ENCODE results near the gene BTBD9. TPM values are rescaled to one million over a fixed set of nuclear protein-coding genes. Genes with fewer than 3 reads are reported as not detected.

BTBD9 gene
- total and polyA plus RNA-seq, 2 of the 13 experiments (the other 11 are each of a cell fraction or from before 2014, with no cell fraction given) = 1.2 to 3.0 TPM

DNA sequence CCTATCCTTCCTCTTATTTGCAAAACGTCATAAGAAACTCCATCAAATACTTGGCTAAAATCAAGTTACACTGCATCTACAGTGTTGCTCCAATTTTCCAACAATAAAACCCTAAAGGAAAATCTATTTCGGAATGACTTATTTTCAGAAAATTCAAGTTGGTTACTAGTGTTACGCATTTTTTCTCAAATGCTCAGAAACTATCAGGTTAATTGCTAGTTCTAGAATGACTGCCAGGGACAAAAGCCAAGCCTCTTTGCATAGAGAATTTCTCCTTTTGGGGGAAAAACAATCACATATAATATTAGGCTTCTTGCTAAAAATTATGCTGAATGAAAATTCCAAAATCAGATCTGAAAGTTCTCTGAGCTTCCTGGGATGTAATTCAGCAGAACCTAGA, 210.2 kb downstream of the BTBD9 start:
- no peaks in the 10 kb centered on the region for H3K27me3 ChIP-seq (ENCODE audit: control insufficient read depth in 1 of 2, insufficient read depth in 2 of 2, low read length in 2 of 2)
- no peaks in the 10 kb centered on the region for H3K36me3 ChIP-seq (replicated peaks in 1 of 2; ENCODE audit: control insufficient read depth in 1 of 2, insufficient read depth in 2 of 2, low read length in 2 of 2)
- ATAC-seq = no peak
- no TSS peak for BruUV-seq (replicated peaks)
- in situ Hi-C loops (cut with HindIII; ENCODE audit: extremely low pct_ligation_motif_present, low pct_unique_long_range_greater_than_20kb) = no loop called here
- H3K9ac ChIP-seq (ENCODE audit: insufficient read depth, low read depth, low read length) = no peak overlapping the region
- intact Hi-C loops (cut with micrococcal nuclease; ENCODE audit: unreplicated experiment) = no loop called here
- CTCF ChIA-PET (ENCODE audit: low intra/inter-chr PET ratio, low total read pairs) = no interaction called here
- POLR2A ChIA-PET = no interaction called here
- H3K79me2 ChIP-seq (ENCODE audit: insufficient read depth, low read length) = no peaks in the 10 kb centered on the region
- H2AFZ ChIP-seq (ENCODE audit: low read length) = no peak overlapping the region
- H3K4me3 ChIP-seq (replicated peaks in 1 of 3; ENCODE audit: insufficient read depth in 1 of 3, low read depth in 2 of 3, low read length in 3 of 3) = no peak overlapping the region
- no peaks in the 10 kb centered on the region for H4K20me1 ChIP-seq (ENCODE audit: insufficient read depth, low read length)
- no peaks in the 10 kb centered on the region for H3K9me3 ChIP-seq (ENCODE audit: low read length)
- no peak for DNase-seq (ENCODE audit: low spot score)
- H3K4me1 ChIP-seq (ENCODE audit: insufficient read depth, low read length) = no peaks in the 10 kb centered on the region
- no peak overlapping the region for H3K27ac ChIP-seq (ENCODE audit: extremely low read length, insufficient read depth, low read length)
- no peak for FAIRE-seq
- WGBS (ENCODE audit: low lambda C conversion rate) = 84% methylated on average over 3 of the region's 3 CpGs
- no peak overlapping the region for H3K4me2 ChIP-seq (ENCODE audit: low read depth, low read length)
- no peak for TF ChIP-seq ZNF710 (CRISPR knock-in tag; IDR thresholded peaks at IDR 0.05; ENCODE audit: borderline replicate concordance)

DNA sequence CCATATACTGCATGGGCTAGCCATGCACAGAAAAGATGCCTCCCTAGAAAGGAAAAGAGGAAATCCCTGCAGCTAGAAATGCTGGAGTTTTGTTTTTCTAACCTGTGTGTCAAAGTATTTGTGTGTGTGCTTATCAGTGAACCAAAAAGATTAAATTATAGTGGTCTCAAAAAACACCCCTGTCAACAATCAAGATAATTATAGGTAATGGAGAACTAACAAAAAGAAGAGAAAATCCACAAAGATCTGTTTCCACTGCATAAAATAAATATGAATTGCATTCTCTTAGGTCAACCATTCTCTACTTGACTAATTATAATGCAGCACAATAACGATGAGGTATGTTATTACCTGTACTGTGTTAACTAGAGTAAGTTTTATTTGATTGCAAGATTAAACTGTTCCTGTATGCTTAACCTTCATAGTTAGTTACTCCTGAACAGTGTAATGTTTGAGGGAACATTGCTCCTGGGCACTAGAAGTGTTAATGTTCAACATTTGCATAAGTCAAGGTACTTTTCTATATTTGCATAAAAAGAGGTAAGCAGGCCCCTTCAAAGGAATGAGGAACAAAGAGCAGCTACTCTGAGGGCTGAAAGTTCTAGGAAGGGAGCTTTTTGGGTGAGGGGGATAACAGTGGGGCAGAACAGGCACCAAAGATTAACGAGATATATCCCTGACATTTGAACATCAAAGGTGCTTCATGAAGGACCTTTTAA, 212.1 kb downstream of the BTBD9 start:
- DNase-seq (ENCODE audit: low spot score) (no peak), FAIRE-seq (no peak), ATAC-seq (no peak)
- H3K36me3 ChIP-seq (replicated peaks in 1 of 2; ENCODE audit: control insufficient read depth in 1 of 2, insufficient read depth in 2 of 2, low read length in 2 of 2) = no peaks in the 10 kb centered on the region
- no peak overlapping the region for H3K4me3 ChIP-seq (replicated peaks in 1 of 3; ENCODE audit: insufficient read depth in 1 of 3, low read depth in 2 of 3, low read length in 3 of 3)
- BruUV-seq (replicated peaks) = no TSS peak
- no peaks in the 10 kb centered on the region for H3K27me3 ChIP-seq (ENCODE audit: control insufficient read depth in 1 of 2, insufficient read depth in 2 of 2, low read length in 2 of 2)
- no peak overlapping the region for H3K4me2 ChIP-seq (ENCODE audit: low read depth, low read length)
- intact Hi-C loops (cut with micrococcal nuclease; ENCODE audit: unreplicated experiment) (no loop called here), in situ Hi-C loops (cut with HindIII; ENCODE audit: extremely low pct_ligation_motif_present, low pct_unique_long_range_greater_than_20kb) (no loop called here)
- no peak overlapping the region for H3K27ac ChIP-seq (ENCODE audit: extremely low read length, insufficient read depth, low read length)
- H2AFZ ChIP-seq (ENCODE audit: low read length) = no peak overlapping the region
- CTCF ChIA-PET (ENCODE audit: low intra/inter-chr PET ratio, low total read pairs) = no interaction called here
- H4K20me1 ChIP-seq (ENCODE audit: insufficient read depth, low read length) = no peaks in the 10 kb centered on the region
- H3K79me2 ChIP-seq (ENCODE audit: insufficient read depth, low read length) = no peaks in the 10 kb centered on the region
- no peaks in the 10 kb centered on the region for H3K4me1 ChIP-seq (ENCODE audit: insufficient read depth, low read length)
- no peaks in the 10 kb centered on the region for H3K9me3 ChIP-seq (ENCODE audit: low read length)
- H3K9ac ChIP-seq (ENCODE audit: insufficient read depth, low read depth, low read length) = no peak overlapping the region
- 4% methylated on average over 2 of the region's 2 CpGs for WGBS (ENCODE audit: low lambda C conversion rate)
- POLR2A ChIA-PET = no interaction called here
- no peak for TF ChIP-seq ZSCAN29 (CRISPR knock-in tag; conservative IDR thresholded peaks at IDR 0.05)
- no peak for TF ChIP-seq RARG (CRISPR knock-in tag; IDR thresholded peaks at IDR 0.05; ENCODE audit: low read depth)
- no peak for TF ChIP-seq MIXL1 (CRISPR knock-in tag; IDR thresholded peaks at IDR 0.05)
- no peak for TF ChIP-seq FOSL1 (CRISPR knock-in tag; IDR thresholded peaks at IDR 0.05; ENCODE audit: borderline replicate concordance)
- no peak for TF ChIP-seq ARNT2 (CRISPR knock-in tag; IDR thresholded peaks at IDR 0.05; ENCODE audit: low read depth)
- no peak for TF ChIP-seq TP53 (CRISPR knock-in tag; conservative IDR thresholded peaks at IDR 0.05)
- TF ChIP-seq ARID2 (CRISPR knock-in tag; IDR thresholded peaks at IDR 0.05; ENCODE audit: borderline replicate concordance) = no peak
- no peak for TF ChIP-seq ZNF547 (CRISPR knock-in tag; IDR thresholded peaks at IDR 0.05)
- TF ChIP-seq, protein P1, sequence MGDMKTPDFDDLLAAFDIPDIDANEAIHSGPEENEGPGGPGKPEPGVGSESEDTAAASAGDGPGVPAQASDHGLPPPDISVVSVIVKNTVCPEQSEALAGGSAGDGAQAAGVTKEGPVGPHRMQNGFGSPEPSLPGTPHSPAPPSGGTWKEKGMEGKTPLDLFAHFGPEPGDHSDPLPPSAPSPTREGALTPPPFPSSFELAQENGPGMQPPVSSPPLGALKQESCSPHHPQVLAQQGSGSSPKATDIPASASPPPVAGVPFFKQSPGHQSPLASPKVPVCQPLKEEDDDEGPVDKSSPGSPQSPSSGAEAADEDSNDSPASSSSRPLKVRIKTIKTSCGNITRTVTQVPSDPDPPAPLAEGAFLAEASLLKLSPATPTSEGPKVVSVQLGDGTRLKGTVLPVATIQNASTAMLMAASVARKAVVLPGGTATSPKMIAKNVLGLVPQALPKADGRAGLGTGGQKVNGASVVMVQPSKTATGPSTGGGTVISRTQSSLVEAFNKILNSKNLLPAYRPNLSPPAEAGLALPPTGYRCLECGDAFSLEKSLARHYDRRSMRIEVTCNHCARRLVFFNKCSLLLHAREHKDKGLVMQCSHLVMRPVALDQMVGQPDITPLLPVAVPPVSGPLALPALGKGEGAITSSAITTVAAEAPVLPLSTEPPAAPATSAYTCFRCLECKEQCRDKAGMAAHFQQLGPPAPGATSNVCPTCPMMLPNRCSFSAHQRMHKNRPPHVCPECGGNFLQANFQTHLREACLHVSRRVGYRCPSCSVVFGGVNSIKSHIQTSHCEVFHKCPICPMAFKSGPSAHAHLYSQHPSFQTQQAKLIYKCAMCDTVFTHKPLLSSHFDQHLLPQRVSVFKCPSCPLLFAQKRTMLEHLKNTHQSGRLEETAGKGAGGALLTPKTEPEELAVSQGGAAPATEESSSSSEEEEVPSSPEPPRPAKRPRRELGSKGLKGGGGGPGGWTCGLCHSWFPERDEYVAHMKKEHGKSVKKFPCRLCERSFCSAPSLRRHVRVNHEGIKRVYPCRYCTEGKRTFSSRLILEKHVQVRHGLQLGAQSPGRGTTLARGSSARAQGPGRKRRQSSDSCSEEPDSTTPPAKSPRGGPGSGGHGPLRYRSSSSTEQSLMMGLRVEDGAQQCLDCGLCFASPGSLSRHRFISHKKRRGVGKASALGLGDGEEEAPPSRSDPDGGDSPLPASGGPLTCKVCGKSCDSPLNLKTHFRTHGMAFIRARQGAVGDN (CRISPR knock-in tag; IDR thresholded peaks at IDR 0.05) = no peak
